Type B pancreatic cell (in vitro differentiated cells): ENCODE measurements around the gene STARD7. TPM values are rescaled to one million over a fixed set of nuclear protein-coding genes. Genes with fewer than 3 reads are reported as not detected.
A peak's percentile ranks its signal among the peaks of the same experiment; 100 is the strongest.

ENCODE experiments used
- DNase-seq: peaks from one replicate; pipeline ENCODE4 v3.0.0; 2021; ENCODE audit warnings: mixed read lengths; ENCODE audit not compliant: unreplicated experiment; ENCODE audit errors: extremely low spot score
- H3K27ac Mint-ChIP-seq: 2 replicates; pipeline ENCODE4 v1.8.0; 2021; ENCODE audit warnings: mild to moderate bottlenecking, mixed read lengths
- H3K27me3 Mint-ChIP-seq: 2 replicates; pipeline ENCODE4 v1.8.0; 2021; ENCODE audit warnings: mixed read lengths
- H3K36me3 Mint-ChIP-seq: 2 replicates; pipeline ENCODE4 v1.8.0; 2021; ENCODE audit warnings: mixed read lengths
- H3K4me1 Mint-ChIP-seq: one replicate; pipeline ENCODE4 v1.8.0; 2021; ENCODE audit warnings: mixed read lengths; ENCODE audit not compliant: unreplicated experiment
- H3K4me3 Mint-ChIP-seq: 2 replicates; pipeline ENCODE4 v1.8.0; 2021; ENCODE audit warnings: mild to moderate bottlenecking, mixed read lengths
- H3K9me3 Mint-ChIP-seq: 2 replicates; pipeline ENCODE4 v1.8.0; 2021; ENCODE audit warnings: mixed read lengths
- total RNA-seq: library from RNA; stranded (reverse); gene quantifications from 2 replicates; pipeline ENCODE4 v1.2.1, GENCODE V29; 2021; ENCODE audit warnings: low replicate concordance
- TF ChIP-seq, protein P1 (sequence below): fragments of 200-600 bp; sonication (generic); conservative IDR thresholded peaks from 2 replicates; pipeline ENCODE4 v1.5.0; 2021; ENCODE audit warnings: antibody characterized with exemption, mild to moderate bottlenecking

Gene STARD7
- total RNA-seq, 1 donor from 2014 or later: 146 TPM

DNA sequence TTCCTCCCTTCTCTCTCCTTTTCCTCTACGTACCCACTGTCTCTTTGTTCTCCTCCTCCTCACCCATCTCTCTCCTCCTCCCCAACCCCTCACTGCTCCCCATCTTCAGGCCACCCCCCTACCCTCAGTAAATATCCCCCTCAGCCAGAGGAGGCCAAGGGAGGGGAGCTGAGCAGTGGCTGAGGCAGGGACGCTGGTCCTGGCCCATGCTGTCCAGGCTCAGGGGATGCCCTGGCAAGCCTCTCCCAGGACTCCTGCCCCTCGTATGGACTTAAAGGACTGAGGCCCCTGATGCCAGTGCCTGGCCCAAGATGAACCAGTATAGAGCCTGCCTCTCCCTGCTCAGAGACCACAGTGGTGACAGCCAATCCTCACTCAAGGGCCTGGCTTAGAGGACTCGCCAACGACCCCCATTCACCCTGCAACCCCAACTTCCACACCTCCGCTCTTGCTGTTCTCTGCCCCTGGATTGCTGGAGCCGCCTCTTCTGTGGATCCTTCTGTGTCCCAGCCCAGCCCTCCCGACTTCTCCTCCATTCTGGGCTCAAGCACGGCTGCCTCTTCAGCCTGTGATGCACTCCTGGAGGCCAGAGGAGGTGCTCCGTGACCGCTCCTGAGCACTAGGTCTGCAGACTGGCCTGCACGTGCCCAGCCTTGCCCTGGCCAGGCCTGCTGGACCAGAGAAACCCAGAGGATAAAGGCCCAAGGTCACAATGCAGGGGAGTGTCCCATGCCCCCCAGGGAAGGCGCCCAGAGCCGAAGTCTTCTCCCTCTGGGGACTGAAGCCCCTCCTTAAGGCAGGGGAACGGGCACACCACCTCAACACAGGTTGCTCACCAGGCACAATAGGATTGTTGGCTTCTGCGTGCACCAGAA is 53.9 kb downstream of the STARD7 start:
- Mint-ChIP-seq H3K4me1 (peaks cover 9% of the 10 kb centered on the region), H3K4me3 (no peak overlapping the region), H3K36me3 (no peaks in the 10 kb centered on the region), H3K27ac (peak overlapping the region; percentile 46), H3K27me3 (peaks cover 7% of the 10 kb centered on the region), H3K9me3 (no peaks in the 10 kb centered on the region)
- no peak for DNase-seq
- TF ChIP-seq, protein P1, sequence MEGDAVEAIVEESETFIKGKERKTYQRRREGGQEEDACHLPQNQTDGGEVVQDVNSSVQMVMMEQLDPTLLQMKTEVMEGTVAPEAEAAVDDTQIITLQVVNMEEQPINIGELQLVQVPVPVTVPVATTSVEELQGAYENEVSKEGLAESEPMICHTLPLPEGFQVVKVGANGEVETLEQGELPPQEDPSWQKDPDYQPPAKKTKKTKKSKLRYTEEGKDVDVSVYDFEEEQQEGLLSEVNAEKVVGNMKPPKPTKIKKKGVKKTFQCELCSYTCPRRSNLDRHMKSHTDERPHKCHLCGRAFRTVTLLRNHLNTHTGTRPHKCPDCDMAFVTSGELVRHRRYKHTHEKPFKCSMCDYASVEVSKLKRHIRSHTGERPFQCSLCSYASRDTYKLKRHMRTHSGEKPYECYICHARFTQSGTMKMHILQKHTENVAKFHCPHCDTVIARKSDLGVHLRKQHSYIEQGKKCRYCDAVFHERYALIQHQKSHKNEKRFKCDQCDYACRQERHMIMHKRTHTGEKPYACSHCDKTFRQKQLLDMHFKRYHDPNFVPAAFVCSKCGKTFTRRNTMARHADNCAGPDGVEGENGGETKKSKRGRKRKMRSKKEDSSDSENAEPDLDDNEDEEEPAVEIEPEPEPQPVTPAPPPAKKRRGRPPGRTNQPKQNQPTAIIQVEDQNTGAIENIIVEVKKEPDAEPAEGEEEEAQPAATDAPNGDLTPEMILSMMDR: no peak

DNA sequence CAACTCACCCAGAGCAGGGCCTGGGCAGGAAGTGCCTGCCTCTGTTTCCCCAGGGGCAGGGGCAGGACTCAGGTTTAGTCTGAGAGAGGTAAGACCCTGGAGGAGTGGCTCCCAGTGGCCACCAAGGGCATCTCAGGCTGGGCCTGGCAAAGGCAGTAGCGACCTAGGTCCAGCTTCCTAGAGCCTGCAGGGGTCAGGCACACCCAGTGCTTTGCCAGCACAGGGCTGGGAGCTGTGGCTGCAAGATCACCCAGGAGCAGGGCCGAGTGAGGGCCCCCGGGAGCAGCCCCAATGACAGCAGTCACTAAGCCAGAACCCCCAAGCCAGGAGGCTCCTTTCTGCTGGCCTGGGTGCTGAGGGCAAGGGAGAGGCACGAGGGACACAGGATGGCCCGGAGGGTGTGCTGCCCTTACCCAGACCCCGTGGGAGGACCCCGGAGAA is 54.6 kb downstream of the STARD7 start:
- DNase-seq: peak; percentile 60
- Mint-ChIP-seq H3K9me3 (no peaks in the 10 kb centered on the region), H3K4me3 (no peak overlapping the region), H3K27me3 (peaks cover 2% of the 10 kb centered on the region), H3K4me1 (peaks cover 13% of the 10 kb centered on the region), H3K27ac (no peak overlapping the region), H3K36me3 (no peaks in the 10 kb centered on the region)
- TF ChIP-seq, protein P1: no peak

DNA sequence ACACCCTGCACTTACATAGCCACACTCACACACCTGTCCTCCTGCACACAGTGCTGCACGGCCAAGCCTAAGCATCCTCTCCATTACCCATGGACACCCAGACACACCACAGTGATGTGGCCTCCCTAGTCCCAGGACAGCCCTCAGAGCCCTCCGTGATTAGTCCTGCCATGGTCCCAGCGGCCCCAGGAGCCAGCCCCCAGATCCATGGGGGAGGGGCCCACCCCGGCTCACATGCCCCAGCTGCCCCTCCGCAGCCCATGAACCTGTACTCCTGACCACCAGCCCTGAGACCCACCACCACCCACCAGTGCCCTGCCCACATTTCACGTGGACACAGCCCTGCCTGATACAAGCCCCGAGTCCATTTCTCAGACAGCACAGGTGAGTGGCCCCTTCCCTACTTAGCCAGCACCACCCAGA is 55.3 kb downstream of the STARD7 start:
- H3K36me3 Mint-ChIP-seq: no peaks in the 10 kb centered on the region
- H3K27ac Mint-ChIP-seq: peak overlapping the region; percentile 39
- H3K9me3 Mint-ChIP-seq: no peaks in the 10 kb centered on the region
- H3K4me1 Mint-ChIP-seq: peaks cover 16% of the 10 kb centered on the region
- TF ChIP-seq, protein P1: no peak
- DNase-seq: no peak
- H3K4me3 Mint-ChIP-seq: no peak overlapping the region
- H3K27me3 Mint-ChIP-seq: peaks cover 2% of the 10 kb centered on the region

DNA sequence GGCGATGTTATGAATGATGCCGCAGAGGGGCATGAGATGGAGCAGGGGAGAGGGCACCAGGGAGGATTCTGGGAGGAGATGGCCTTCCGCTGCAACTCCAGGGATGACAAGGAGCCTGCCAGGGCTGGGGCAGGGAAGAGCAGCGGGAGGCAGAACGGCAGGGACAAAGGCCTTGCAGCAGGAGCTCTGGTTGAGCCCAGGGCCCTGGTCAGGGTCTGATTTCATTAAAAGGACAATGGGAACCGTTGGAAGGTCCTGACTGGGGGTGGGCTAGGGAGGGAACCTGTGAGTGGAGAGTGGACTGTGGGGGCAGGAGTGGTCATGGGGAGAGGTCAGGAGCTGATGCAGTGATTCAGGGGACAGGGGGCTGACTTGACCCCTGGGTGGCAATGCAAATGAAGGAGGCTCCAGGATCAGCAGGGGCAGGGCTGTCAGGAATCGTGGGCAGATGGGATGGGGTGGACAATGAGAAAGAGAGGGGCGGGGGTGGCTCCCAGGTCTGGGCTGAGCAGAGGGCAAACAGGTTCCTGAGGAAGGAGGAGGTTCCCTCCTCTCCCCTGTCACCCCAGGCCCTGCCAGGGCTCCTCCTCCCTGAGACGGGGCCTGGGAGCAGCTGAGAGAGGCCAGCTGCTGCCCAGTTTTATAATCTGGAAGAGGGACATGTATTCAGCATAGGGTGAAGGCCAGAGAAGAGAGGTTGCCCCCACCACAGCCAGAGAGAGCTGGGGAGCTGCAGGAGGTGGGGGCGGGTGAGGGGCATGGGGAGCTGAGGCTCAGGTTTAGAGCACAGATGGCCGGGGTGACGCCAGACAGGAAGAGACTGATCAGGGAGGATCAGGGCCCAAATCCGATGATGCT is 56.1 kb downstream of the STARD7 start:
- H3K4me3 Mint-ChIP-seq: no peak overlapping the region
- no peaks in the 10 kb centered on the region for H3K9me3 Mint-ChIP-seq
- TF ChIP-seq, protein P1: no peak
- peaks cover 7% of the 10 kb centered on the region for H3K27me3 Mint-ChIP-seq
- no peak for DNase-seq
- H3K4me1 Mint-ChIP-seq: peaks cover 17% of the 10 kb centered on the region
- H3K27ac Mint-ChIP-seq: peak overlapping the region; percentile 39
- H3K36me3 Mint-ChIP-seq: no peaks in the 10 kb centered on the region

DNA sequence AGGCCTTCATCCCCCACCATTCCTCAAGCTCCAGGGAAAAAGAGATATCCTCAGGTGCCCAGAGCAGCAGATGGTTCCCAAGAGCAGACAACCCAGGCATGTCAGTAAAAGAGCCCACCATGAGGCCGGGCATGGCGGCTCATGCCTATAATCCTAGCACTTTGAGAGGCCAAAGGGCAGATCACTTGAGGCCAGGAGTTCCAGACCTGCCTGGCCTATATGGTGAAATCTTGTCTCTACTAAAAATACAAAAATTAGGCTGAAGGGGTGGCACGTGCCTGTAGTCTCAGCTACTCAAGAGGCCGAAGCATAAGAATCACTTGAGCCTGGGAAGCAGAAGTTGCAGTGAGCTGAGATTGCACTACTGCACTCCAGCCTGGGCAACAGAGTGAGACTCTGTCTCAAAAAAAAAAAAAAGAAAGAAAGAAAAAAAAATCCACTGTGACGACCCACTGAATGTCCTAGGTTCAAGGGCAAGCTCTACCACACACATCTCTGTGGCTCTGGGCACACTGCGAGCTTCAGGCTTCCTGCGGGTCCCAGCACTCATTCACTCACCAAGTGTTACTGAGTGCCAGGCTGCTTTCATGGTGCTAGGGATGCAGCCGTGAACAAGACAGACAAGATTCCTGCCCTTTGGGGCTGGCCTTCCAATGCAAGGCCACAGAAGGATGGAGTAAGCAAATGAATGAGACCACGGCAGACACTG is 56.9 kb downstream of the STARD7 start:
- TF ChIP-seq, protein P1: no peak
- DNase-seq: no peak
- Mint-ChIP-seq H3K27me3 (peaks cover 14% of the 10 kb centered on the region), H3K36me3 (no peaks in the 10 kb centered on the region), H3K4me1 (peaks cover 17% of the 10 kb centered on the region), H3K4me3 (no peak overlapping the region), H3K9me3 (no peaks in the 10 kb centered on the region), H3K27ac (no peak overlapping the region)
